ENCODE results near the gene CCL23.
A peak's percentile ranks its signal among the peaks of the same experiment; 100 is the strongest.
"Not testable (repeated sequence)": the region's sequence is repeated elsewhere in the genome, so short reads cannot be mapped to it uniquely, and the experiment has no call there.

The CCL23 gene

GRCh38 chr17:36001862-36002603 is 15.7 kb downstream of the CCL23 start:
- H3K27ac Mint-ChIP-seq = no peak overlapping the region
- H3K4me3 Mint-ChIP-seq = no peak overlapping the region
- peaks cover 14% of the 10 kb centered on the region for H3K27me3 Mint-ChIP-seq (ENCODE audit: low read depth, poor library complexity)
- no peak for TF ChIP-seq CTCF (IDR thresholded peaks at IDR 0.05)
- no peak for DNase-seq
- peaks cover 24% of the 10 kb centered on the region for H3K4me1 Mint-ChIP-seq
- H3K9me3 Mint-ChIP-seq = no peaks in the 10 kb centered on the region
- no peaks in the 10 kb centered on the region for H3K36me3 Mint-ChIP-seq (ENCODE audit: low read depth)

- no peak for DNase-seq
- no peak within 1 kb of the TSS for H3K4me3 Mint-ChIP-seq
- H3K9me3 Mint-ChIP-seq = no peaks in the 10 kb centered on the region
- no peak for TF ChIP-seq CTCF (IDR thresholded peaks at IDR 0.05)
- no peaks in the 10 kb centered on the region for H3K36me3 Mint-ChIP-seq (ENCODE audit: low read depth)
- peaks cover 22% of the 10 kb centered on the region for H3K27me3 Mint-ChIP-seq (ENCODE audit: low read depth, poor library complexity)
- H3K27ac Mint-ChIP-seq = peak within 1 kb of the TSS; percentile 57
- H3K4me1 Mint-ChIP-seq = peaks cover 24% of the 10 kb centered on the region
These were observed 16.5 kb downstream of the CCL23 start, which contains the start of gene CCL15 for GRCh38 chr17:36001110-36001771. Gene CCL15, minus strand, starts transcription at chr17:36001553. Its CDS starts 61 bp downstream, at chr17:36001492.

GRCh38 chr17:36000732-36001109 is 17.1 kb downstream of the CCL23 start:
- no peaks in the 10 kb centered on the region for H3K9me3 Mint-ChIP-seq
- H3K4me3 Mint-ChIP-seq = no peak overlapping the region
- H3K27me3 Mint-ChIP-seq (ENCODE audit: low read depth, poor library complexity) = peaks cover 26% of the 10 kb centered on the region
- no peak for DNase-seq
- peaks cover 24% of the 10 kb centered on the region for H3K4me1 Mint-ChIP-seq
- no peak overlapping the region for H3K27ac Mint-ChIP-seq
- H3K36me3 Mint-ChIP-seq (ENCODE audit: low read depth) = no peaks in the 10 kb centered on the region
- TF ChIP-seq CTCF (IDR thresholded peaks at IDR 0.05) = no peak

GRCh38 chr17:35998756-35999155 is 19.0 kb downstream of the CCL23 start:
- peaks cover 32% of the 10 kb centered on the region for H3K27me3 Mint-ChIP-seq (ENCODE audit: low read depth, poor library complexity)
- no peak overlapping the region for H3K27ac Mint-ChIP-seq
- H3K36me3 Mint-ChIP-seq (ENCODE audit: low read depth) = no peaks in the 10 kb centered on the region
- no peak for DNase-seq
- H3K4me3 Mint-ChIP-seq = no peak overlapping the region
- TF ChIP-seq CTCF (IDR thresholded peaks at IDR 0.05) = no peak
- peaks cover 13% of the 10 kb centered on the region for H3K9me3 Mint-ChIP-seq
- H3K4me1 Mint-ChIP-seq = peaks cover 13% of the 10 kb centered on the region

- no peak overlapping the region for H3K27ac Mint-ChIP-seq
- DNase-seq = no peak
- H3K4me3 Mint-ChIP-seq = no peak overlapping the region
- H3K4me1 Mint-ChIP-seq = peaks cover 7% of the 10 kb centered on the region
- no peaks in the 10 kb centered on the region for H3K36me3 Mint-ChIP-seq (ENCODE audit: low read depth)
- TF ChIP-seq CTCF (IDR thresholded peaks at IDR 0.05) = no peak
- H3K9me3 Mint-ChIP-seq = peaks cover 16% of the 10 kb centered on the region
- H3K27me3 Mint-ChIP-seq (ENCODE audit: low read depth, poor library complexity) = peaks cover 32% of the 10 kb centered on the region
These were observed 19.7 kb downstream of the CCL23 start for GRCh38 chr17:35998018-35998545.

- peaks cover 19% of the 10 kb centered on the region for H3K9me3 Mint-ChIP-seq
These were observed 22.4 kb downstream of the CCL23 start for GRCh38 chr17:35995346-35995745.

More at GRCh38 chr17:35995346-35995745, 22.4 kb downstream of the CCL23 start:
- not testable (repeated sequence) for H3K4me3 Mint-ChIP-seq; H3K27ac Mint-ChIP-seq; H3K4me1 Mint-ChIP-seq; DNase-seq; H3K36me3 Mint-ChIP-seq (ENCODE audit: low read depth)
- peaks cover 32% of the 10 kb centered on the region for H3K27me3 Mint-ChIP-seq (ENCODE audit: low read depth, poor library complexity)

Measured in nephron progenitor cell (in vitro differentiated cells).